Upper lobe of left lung (tissue), 6 donors: ENCODE data around the gene RPGRIP1L. TPM values are rescaled to one million over a fixed set of nuclear protein-coding genes. Genes with fewer than 3 reads are reported as not detected.

ENCODE experiments used
- ATAC-seq, 2 donors: fragments of 200-7000 bp; cut with Tn5 transposase; one replicate each; pipeline ENCODE4 v1.9.1; 2022; ENCODE audit warnings: mild to moderate bottlenecking in 2 of 2, moderate library complexity in 2 of 2; ENCODE audit not compliant: low FRiP score in 2 of 2
- DNase-seq, 2 donors: peaks; one replicate each; pipeline ENCODE4 v3.0.0-alpha.2; 2019 to 2020
- H3K27ac ChIP-seq, 4 donors: fragments of 200-600 bp; sonication (generic); one replicate each; pipeline ENCODE4 v1.5.1; 2016 to 2019
- H3K27me3 ChIP-seq, 4 donors: fragments of 200-600 bp; sonication (generic); one replicate each; pipeline ENCODE4 v1.5.1; 2017 to 2019
- H3K36me3 ChIP-seq, 4 donors: fragments of 200-600 bp; sonication (generic); one replicate each; pipeline ENCODE4 v1.5.1; 2016 to 2019
- H3K4me1 ChIP-seq, 4 donors: fragments of 200-600 bp; sonication (generic); one replicate each; pipeline ENCODE4 v1.5.1; 2018 to 2019
- H3K4me3 ChIP-seq, 4 donors: fragments of 200-600 bp; sonication (generic); one replicate each; pipeline ENCODE4 v1.5.1; 2017 to 2019; ENCODE audit warnings: mild to moderate bottlenecking in 2 of 4, moderate library complexity in 1 of 4
- H3K9me3 ChIP-seq, 4 donors: fragments of 200-600 bp; sonication (generic); one replicate each; pipeline ENCODE4 v1.5.1; 2018 to 2019
- CTCF ChIP-seq, 6 experiments: fragments of 450-650 bp in 4 of 6; fragments of 200-600 bp in 2 of 6; sonication (generic) in 2 of 6; IDR thresholded peaks; one replicate each; pipeline ENCODE4 v1.5.1; 2016 to 2019; ENCODE audit warnings: antibody characterized with exemption in 6 of 6
- EP300 ChIP-seq, 4 donors: sonication (generic); formaldehyde crosslinking; IDR thresholded peaks; one replicate each; pipeline ENCODE4 v1.5.1; 2017; ENCODE audit warnings: antibody characterized with exemption in 4 of 4, control low read depth in 2 of 4
- POLR2A ChIP-seq, 4 donors: fragments of 450-650 bp; IDR thresholded peaks; one replicate each; pipeline ENCODE4 v1.5.1; 2016 to 2017; ENCODE audit warnings: antibody characterized with exemption in 4 of 4, mild to moderate bottlenecking in 2 of 4
- POLR2AphosphoS5 ChIP-seq, 2 donors: sonication (generic); formaldehyde crosslinking; IDR thresholded peaks; one replicate each; pipeline ENCODE4 v1.5.1; 2017; ENCODE audit warnings: antibody characterized with exemption in 2 of 2
- WGBS, 2 donors: methylation state at CpG; one replicate each; pipeline ENCODE4 v1.1.5; 2017 to 2018; 5-methylcytosine and 5-hydroxymethylcytosine counted together
- total RNA-seq, 6 donors: library from RNA; depleted of rRNA in 4 of 6; stranded (reverse); fragments of >200 nt in 4 of 6; gene quantifications; one replicate each; pipeline versions ENCODE4 v1.1.0 to v1.2.1, GENCODE V29; 2016 to 2021
- donor health status: DM: no; HTN: no; CAD: no; lungs with moderate emphysema.
- donor health status: DM: no; HTN: yes; CAD: no; lungs with severe emphysema.

Gene RPGRIP1L
- total RNA-seq, 6 donors from 2014 or later: 2.8 to 15.9 (median 4.0) TPM

GRCh38 chr16:53576210-53576609 is 127.4 kb downstream of the RPGRIP1L start:
- no peaks in the 10 kb centered on the region for H3K36me3 ChIP-seq
- H3K27ac ChIP-seq: no peak overlapping the region
- no peak overlapping the region for H3K4me3 ChIP-seq
- no peaks in the 10 kb centered on the region for H3K4me1 ChIP-seq
- ATAC-seq: no peak
- H3K27me3 ChIP-seq: no peaks in the 10 kb centered on the region
- 72 to 75% methylated on average over 4 of the region's 4 CpGs for WGBS, 2 donors
- H3K9me3 ChIP-seq: peaks cover 2 to 11% (median 10%) of the 10 kb centered on the region in 4 donors
- DNase-seq: no peak
- TF ChIP-seq POLR2AphosphoS5 (IDR thresholded peaks at IDR 0.05): no peak
- TF ChIP-seq POLR2A (IDR thresholded peaks at IDR 0.05): no peak
- no peak for TF ChIP-seq EP300 (IDR thresholded peaks at IDR 0.05)
- no peak for TF ChIP-seq CTCF (IDR thresholded peaks at IDR 0.05)

- TF ChIP-seq POLR2A (IDR thresholded peaks at IDR 0.05) (no peak), EP300 (IDR thresholded peaks at IDR 0.05) (no peak), CTCF (IDR thresholded peaks at IDR 0.05) (no peak), POLR2AphosphoS5 (IDR thresholded peaks at IDR 0.05) (no peak)
- Histone ChIP-seq H3K4me3 (no peak overlapping the region), H3K9me3 (peaks cover 3 to 14% (median 12%) of the 10 kb centered on the region in 4 donors), H3K4me1 (no peaks in the 10 kb centered on the region), H3K27me3 (no peaks in the 10 kb centered on the region), H3K36me3 (no peaks in the 10 kb centered on the region), H3K27ac (no peak overlapping the region)
- ATAC-seq (no peak), DNase-seq (no peak)
Observed at GRCh38 chr16:53571763-53572162, 131.9 kb downstream of the RPGRIP1L start.

GRCh38 chr16:53566552-53567245 is 137.0 kb downstream of the RPGRIP1L start:
- no peaks in the 10 kb centered on the region for H3K4me1 ChIP-seq
- no peak for ATAC-seq
- TF ChIP-seq POLR2A (IDR thresholded peaks at IDR 0.05) (no peak), CTCF (IDR thresholded peaks at IDR 0.05) (no peak), EP300 (IDR thresholded peaks at IDR 0.05) (no peak), POLR2AphosphoS5 (IDR thresholded peaks at IDR 0.05) (no peak)
- no peaks in the 10 kb centered on the region for H3K27me3 ChIP-seq
- no peak overlapping the region for H3K4me3 ChIP-seq
- H3K36me3 ChIP-seq: no peaks in the 10 kb centered on the region
- DNase-seq: no peak
- WGBS, 2 donors: 70 to 71% methylated on average over 3 to 5 of the region's 5 CpGs
- H3K27ac ChIP-seq: no peak overlapping the region
- H3K9me3 ChIP-seq: peaks cover 3 to 8% (median 7%) of the 10 kb centered on the region in 4 donors

- H3K4me1 ChIP-seq: no peaks in the 10 kb centered on the region
Observed at GRCh38 chr16:53565296-53565863, 138.3 kb downstream of the RPGRIP1L start.

More at GRCh38 chr16:53565296-53565863, 138.3 kb downstream of the RPGRIP1L start:
- 73 to 75% methylated on average over 8 of the region's 8 CpGs for WGBS, 2 donors
- no peak for DNase-seq
- H3K36me3 ChIP-seq: no peaks in the 10 kb centered on the region
- TF ChIP-seq EP300 (IDR thresholded peaks at IDR 0.05) (no peak), POLR2AphosphoS5 (IDR thresholded peaks at IDR 0.05) (no peak), POLR2A (IDR thresholded peaks at IDR 0.05) (no peak), CTCF (IDR thresholded peaks at IDR 0.05) (no peak)
- H3K4me3 ChIP-seq: no peak overlapping the region
- H3K27me3 ChIP-seq: no peaks in the 10 kb centered on the region
- no peaks in the 10 kb centered on the region for H3K9me3 ChIP-seq
- no peak for ATAC-seq
- H3K27ac ChIP-seq: no peak overlapping the region
